Upper lobe of right lung (tissue), 1 donor: Measurements from ENCODE around the gene SCAND1. TPM values are rescaled to one million over a fixed set of nuclear protein-coding genes. Genes with fewer than 3 reads are reported as not detected.

Source experiments
- ATAC-seq: fragments of 200-7000 bp; cut with Tn5 transposase; one replicate; pipeline ENCODE4 v1.9.1; 2020; ENCODE audit warnings: mild to moderate bottlenecking, moderate library complexity
- DNase-seq: peaks from one replicate; pipeline ENCODE4 v3.0.0-alpha.2; 2020
- H3K27ac ChIP-seq: fragments of 200-600 bp; one replicate; pipeline ENCODE4 v1.8.0; 2022
- H3K27me3 ChIP-seq: fragments of 200-600 bp; one replicate; pipeline ENCODE4 v1.8.0; 2022; ENCODE audit warnings: mild to moderate bottlenecking
- H3K36me3 ChIP-seq: fragments of 200-600 bp; one replicate; pipeline ENCODE4 v1.8.0; 2022
- H3K4me1 ChIP-seq: fragments of 200-600 bp; one replicate; pipeline ENCODE4 v1.8.0; 2022
- H3K4me3 ChIP-seq: fragments of 200-600 bp; one replicate; pipeline ENCODE4 v1.8.0; 2022; ENCODE audit warnings: mild to moderate bottlenecking
- H3K9me3 ChIP-seq: fragments of 200-600 bp; one replicate; pipeline ENCODE4 v1.8.0; 2022
- intact Hi-C: fragments of 100-400 bp; cut with DNase I; formaldehyde crosslinking; loops from one replicate; pipeline ENCODE4 v1.11.0; 2022
- total RNA-seq: library from RNA; stranded (reverse); fragmentation: NEBNext Ultra II Directional; extraction: Animal tissue kit (Norgen Biotek cat#: 25700); gene quantifications from one replicate; pipeline ENCODE4 v1.2.1, GENCODE V29; 2021
- TF ChIP-seq, protein P1 (sequence below): fragments of 200-600 bp; IDR thresholded peaks from one replicate; pipeline ENCODE4 v1.8.0; 2022; ENCODE audit warnings: antibody characterized with exemption
- donor health status: DM: no; HTN: yes; CAD: no; lungs with severe emphysema.

Gene SCAND1
- total RNA-seq, 1 donor from 2014 or later: 56.2 TPM

DNA sequence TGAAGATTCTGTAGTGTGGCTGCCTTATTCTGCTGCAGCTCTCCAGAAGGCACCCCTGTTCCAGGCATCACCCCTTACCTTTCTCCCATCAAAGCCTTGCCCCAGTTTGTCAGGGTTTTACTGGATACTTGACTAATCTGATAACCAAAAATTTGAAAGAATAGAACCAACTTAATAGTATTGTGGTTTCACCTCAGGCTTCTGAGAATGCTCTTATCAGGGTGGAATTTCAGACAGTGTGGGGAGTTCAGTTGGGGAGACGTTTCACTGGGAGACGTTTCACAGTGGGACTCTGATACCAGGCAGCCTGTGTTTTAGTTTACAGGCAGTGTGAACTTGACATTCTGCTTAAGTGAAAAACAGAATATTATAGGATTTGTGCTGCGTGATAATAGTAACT, 50.5 kb downstream of the SCAND1 start:
- peaks cover 29% of the 10 kb centered on the region for H3K36me3 ChIP-seq
- H3K27ac ChIP-seq: no peak overlapping the region
- H3K27me3 ChIP-seq: no peaks in the 10 kb centered on the region
- intact Hi-C loops: no loop called here
- no peak for DNase-seq
- no peak for ATAC-seq
- H3K9me3 ChIP-seq: no peaks in the 10 kb centered on the region
- no peaks in the 10 kb centered on the region for H3K4me1 ChIP-seq
- TF ChIP-seq, protein P1, sequence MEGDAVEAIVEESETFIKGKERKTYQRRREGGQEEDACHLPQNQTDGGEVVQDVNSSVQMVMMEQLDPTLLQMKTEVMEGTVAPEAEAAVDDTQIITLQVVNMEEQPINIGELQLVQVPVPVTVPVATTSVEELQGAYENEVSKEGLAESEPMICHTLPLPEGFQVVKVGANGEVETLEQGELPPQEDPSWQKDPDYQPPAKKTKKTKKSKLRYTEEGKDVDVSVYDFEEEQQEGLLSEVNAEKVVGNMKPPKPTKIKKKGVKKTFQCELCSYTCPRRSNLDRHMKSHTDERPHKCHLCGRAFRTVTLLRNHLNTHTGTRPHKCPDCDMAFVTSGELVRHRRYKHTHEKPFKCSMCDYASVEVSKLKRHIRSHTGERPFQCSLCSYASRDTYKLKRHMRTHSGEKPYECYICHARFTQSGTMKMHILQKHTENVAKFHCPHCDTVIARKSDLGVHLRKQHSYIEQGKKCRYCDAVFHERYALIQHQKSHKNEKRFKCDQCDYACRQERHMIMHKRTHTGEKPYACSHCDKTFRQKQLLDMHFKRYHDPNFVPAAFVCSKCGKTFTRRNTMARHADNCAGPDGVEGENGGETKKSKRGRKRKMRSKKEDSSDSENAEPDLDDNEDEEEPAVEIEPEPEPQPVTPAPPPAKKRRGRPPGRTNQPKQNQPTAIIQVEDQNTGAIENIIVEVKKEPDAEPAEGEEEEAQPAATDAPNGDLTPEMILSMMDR: no peak
- H3K4me3 ChIP-seq: no peak overlapping the region

Other genes with a start within 250 kb of the SCAND1 start
- gene RBM39, start 212.2 kb downstream of the SCAND1 start, total RNA-seq: 298 TPM
- gene PHF20, start 182.5 kb downstream of the SCAND1 start, total RNA-seq: 56.5 TPM
- gene CNBD2, start 14.1 kb upstream of the SCAND1 start, total RNA-seq: 3.4 TPM
- gene EPB41L1, start 200.2 kb upstream of the SCAND1 start, total RNA-seq: 61.4 TPM